SKM-1 treated with dmso at 0.1 percent for 144 hours (cell line): ENCODE measurements around the gene MYO16.

Experiments
- DNase-seq: peaks from one replicate; lab custom pipeline; 2025; ENCODE audit not compliant: unreplicated experiment; lab: John Stamatoyannopoulos, UW

Gene MYO16

DNA sequence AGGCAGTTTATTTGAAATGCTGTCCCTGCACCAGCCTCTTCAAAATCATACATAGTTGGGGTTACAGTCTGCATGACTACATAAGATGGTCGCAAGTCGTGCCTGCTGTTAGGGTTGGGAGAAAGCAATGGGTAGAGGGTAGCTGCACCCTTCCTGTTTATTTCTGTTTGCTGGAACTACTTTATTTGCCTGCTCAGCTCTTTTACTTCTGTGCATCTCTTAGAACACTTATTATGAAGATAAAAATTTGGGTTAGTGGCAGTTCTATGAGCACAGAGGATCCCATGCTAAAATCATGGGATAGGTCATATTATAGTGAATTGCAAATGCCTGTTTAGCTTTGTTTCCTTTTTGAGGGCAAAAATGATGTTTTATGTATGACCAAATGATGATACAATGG is 160.1 kb downstream of the MYO16 start:
- no peak for DNase-seq

DNA sequence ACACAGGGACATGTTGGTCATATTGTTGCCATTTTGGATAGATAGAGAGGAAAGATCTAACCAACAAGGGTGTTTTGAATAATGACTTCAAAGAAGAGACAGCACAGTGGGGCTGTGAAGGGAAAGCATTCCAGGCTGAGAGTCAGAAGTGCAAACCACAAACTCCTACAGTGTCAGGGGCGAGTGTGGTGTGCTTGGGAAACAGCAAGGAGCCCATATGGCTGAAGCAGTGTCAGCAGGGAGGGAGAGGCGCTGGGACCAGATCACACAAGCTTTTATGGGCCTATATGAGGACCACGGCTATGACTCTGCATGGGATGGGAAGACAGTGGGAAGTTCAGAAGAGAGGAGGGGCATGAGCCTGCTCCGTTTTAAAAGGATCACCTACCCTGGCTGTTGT is 166.4 kb downstream of the MYO16 start:
- no peak for DNase-seq

DNA sequence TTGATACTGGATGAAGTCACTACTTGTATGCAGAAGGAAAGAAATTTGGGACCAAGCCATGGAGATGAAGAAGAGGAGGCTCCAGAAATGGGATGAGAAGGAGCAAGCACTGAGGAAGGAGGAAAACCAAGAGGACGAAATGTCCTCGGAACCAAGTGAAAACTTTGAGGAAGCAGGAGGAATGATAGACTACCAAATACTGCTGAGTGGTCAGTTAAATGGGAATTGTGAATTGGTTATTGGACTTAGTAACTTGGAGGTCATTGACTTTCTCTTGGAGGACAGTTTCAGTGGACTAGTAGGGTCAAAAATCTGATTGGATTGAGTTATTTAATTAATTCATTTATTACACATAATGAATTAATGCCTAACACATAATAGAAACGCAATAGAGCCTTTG is 167.9 kb downstream of the MYO16 start:
- no peak for DNase-seq

DNA sequence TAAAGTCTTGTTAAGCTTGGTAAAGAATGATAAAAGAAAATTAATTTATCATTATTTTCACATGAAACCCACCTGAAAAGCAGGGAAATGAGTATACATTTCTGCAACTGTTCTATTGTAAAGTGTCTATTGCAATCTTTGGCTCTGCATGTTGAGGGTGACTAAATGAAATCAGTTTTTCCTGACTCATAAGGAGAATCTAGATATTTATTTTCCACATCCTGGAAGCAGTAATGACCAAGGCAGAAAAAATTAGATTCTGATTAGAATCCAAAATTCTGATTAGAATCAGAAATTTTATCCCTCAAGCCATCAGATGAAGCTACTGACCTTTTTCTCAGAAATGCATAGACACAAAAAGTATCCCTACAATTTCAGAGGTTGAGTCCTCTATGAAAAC is 178.4 kb downstream of the MYO16 start:
- DNase-seq: no peak

DNA sequence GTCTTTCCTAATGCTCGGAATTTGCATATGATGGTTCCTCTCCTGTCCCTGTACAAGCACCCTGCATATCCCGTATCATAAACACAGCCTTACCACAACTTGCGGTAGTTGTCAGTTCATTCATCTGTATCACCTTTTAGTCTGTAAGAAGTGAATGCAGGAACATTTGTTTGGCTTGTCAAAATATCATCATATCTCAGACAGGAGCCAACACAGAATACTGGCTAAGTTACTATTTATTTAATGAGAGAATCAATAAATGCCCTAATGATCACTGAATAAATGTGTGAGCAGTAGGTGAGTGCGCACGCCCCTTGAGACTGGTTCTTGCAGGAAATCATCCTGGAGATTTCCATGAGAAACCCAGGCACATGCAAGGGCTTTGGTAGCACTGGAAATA is 182.8 kb downstream of the MYO16 start:
- no peak for DNase-seq

DNA sequence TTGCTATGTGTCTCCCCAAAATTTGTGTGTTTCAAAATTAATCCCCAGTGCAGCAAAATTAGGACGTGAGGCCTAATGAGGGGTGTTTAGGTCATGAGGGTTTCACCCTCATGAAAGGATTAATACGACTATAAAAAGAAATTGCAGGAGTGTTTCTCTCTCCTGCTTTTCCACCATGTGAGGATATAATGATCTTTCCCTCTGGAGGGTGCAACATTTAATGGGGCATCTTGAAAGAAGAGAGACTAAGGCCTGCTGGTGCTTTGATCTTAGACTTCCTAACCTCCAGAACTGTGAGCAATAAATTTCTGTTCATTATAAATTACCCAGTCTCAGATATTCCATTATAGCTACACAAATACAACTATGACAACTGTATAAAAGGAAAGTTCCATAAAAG is 183.2 kb downstream of the MYO16 start:
- no peak for DNase-seq

DNA sequence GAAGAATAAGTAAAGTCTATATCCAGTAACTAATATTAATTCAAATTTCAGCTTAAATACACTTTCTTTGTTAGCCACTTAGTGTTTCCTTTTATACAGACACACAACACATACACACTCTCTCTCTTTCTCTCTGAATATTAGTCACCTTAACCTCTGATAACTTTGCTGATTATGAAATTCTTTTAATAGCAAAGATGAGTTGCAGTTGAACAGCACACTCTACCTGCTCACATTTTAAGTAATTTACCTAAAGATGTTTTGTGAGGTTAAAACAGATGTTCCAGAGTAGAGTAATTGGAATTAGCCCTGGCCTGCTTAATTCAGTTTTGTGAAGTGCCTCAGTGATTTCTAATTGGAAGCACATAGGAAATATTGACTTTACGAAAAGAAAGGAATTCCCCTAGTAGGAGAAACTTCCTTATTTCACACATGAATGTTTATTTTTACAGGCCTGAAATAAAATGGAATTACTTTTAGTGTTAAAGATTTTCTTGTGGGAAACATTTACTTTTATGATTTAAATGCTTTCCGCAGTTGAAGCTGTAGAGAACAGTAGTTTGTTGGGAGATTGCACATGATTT is 184.3 kb downstream of the MYO16 start:
- DNase-seq: no peak

DNA sequence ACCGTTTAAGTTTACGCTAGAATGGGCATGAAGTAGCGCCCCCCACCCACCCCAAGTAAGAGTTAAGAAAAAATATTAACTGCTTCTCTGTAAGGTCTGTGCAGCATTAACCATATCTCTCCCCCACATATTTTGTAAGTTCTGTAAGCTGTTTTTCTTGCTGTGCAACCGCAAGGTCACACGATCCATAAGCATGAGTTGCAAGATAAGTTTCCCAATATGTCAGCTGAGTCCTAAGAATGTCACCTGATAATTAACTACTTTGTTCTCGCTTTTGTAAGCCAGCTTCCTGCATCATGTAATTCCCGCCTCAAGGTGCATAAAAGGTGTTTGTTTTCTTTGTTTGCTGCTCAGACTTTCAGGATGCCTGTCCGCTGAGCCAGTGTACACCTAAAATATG is 187.0 kb downstream of the MYO16 start:
- no peak for DNase-seq

DNA sequence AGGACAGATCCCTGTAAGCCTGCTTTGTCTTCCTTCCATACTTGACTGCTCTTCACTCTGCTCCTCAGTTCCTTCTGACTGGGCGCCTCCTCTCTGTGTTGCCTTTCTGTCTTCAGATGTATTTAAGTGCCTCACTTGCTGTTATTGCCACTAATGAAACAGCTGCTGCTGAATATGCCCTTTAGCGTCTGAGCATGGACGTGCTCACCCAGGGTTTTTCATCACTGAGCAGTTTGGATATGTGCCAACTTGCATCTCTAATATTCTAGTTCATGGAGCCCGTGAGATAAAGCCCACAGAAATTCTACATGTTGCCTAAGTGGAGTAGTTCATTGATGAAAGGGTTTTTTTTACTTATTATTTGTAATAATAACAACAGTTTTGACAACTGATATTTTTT is 198.2 kb downstream of the MYO16 start:
- no peak for DNase-seq

DNA sequence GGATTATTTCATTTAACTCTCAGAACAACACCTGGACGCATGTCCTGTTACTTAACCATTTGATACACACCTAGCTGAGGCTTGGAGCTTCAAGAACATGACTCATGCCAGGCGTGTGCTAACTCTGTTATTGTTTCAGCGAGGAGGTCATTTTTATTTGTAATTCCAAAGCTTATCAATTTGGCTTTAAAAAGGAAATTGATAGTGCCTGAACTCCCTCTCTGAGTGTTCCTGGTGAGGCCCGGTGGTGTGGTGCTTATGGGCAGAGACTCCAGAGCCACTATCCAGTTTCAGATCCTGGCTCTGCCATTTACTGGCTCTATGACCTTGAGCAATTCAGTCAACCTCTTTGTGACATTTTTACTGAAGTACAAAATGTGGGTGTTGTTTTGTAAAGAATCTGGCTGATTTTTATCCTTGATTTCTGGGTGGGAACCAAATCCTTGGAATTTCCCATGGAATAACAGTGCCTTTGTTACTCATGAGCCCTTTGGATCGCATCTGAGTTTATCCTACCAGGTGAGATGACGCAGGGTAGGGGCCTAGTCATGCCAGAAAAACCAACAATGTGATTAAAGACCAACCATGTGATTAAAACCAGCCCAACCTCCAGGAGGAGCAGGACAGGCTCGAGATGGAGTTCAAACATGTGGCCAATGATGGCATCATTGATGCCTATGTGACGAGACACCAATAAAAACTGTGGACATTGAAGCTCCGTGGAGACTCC is 198.8 kb downstream of the MYO16 start:
- DNase-seq: no peak

DNA sequence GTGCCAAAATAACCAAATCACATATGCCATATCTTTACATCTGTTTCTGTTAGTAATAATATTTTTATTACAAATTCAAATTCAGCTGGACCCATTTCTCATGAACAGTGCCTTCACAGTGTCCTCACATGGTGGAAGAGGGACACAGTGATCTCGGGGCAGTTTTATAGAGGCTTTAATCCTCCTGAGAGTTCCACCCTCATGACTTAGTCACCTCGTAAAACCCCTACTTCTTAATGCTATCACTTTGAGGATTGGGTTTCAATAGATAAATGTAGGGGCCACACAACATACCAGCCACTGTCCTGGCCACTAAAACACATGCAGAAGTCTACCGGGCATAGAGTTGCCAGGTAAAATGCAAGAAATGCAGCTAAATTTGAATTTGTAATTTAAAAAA is 201.5 kb downstream of the MYO16 start:
- DNase-seq: no peak

DNA sequence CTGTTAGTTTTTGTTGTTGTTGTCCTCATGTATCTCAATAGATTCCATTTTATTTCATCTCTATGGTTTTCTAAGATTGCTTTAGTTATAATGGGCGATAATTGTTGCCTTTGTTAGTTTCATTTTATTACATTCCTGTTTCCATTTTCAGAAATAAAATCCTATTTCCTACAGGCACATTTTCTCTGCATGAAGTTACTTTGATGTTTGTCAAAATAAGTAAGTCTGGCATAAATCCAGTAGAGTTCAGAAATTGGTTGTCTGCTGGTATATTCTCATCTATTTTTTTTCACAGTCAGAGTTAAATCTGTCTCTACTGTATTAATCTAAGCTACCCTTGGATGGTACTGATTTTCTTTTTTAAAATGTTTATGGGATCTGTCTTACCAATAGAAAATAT is 204.1 kb downstream of the MYO16 start:
- DNase-seq: no peak

DNA sequence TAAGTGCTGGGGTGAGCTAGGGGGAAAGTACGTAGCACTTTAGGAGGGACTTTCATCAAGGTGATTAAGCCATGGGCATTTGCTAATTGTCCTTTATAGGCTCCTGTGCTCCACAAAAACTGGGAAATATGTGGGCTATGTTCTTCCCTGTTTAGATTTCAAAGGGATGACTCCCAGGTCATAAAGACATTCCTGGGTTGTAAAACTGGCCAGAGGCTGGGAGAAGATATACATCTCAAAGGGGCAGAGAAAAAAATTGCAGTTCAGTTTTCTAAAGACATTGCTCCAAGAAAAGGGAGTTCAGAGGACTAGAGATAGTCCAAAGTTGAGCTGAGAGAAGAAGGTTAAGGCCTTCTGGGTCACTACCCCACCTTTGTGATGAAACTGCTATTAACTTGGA is 204.8 kb downstream of the MYO16 start:
- DNase-seq: no peak

DNA sequence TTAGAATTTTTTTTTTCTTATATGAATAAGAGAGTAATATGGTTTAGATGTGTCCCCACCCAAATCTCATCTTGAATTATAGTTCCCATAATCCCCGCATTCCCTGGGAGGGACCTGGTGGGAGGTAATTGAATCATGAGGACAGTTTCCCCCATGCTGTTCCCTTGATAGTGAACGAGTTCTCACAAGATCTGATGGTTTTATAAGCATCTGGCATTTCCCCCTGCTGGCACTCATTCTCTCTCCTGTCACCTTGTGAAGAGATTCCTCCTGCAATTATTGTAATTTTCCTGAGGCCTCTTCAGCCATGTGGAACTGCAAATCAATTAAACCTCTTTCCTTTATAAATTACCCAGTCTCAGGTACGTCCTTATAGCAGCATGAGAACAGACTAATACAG is 205.7 kb downstream of the MYO16 start:
- DNase-seq: no peak

DNA sequence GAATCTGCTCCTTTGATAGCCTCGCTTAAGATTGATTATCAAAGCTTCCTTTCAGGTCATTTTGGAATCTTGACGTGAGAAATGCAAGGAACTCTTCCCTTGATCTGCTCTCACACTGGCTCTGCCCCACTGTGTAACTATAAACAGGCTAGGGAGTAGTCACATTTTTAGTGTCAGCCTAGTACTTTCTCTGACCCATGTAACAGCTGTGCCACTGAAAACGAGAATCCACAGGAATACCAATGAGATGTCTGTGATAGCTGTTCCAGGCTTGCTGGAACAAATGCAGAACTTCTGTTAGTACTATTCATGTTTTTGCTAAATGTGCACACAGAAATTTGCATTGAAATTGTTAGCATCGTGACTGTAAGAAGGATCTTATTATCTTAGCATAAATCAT is 221.3 kb downstream of the MYO16 start:
- DNase-seq: no peak

DNA sequence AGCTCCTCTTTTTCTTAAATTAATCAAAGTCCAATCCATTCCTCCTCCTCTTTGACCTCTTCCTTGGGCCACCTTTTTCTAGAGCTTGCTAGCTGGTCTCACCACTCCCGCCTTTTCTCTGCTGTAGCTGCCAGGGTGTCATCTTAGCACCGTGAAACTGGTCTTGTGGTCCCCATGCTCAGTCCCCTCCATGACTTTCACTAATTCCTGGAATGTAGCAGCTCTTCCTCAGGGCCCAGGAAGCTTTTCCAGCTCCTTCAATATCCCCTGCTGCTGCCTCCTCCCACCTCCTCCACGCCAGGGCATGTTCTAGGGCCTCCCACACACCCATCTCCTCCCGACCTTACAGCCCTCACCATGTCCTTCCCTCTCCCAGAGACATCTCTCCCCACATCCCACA is 222.2 kb downstream of the MYO16 start:
- DNase-seq: no peak

DNA sequence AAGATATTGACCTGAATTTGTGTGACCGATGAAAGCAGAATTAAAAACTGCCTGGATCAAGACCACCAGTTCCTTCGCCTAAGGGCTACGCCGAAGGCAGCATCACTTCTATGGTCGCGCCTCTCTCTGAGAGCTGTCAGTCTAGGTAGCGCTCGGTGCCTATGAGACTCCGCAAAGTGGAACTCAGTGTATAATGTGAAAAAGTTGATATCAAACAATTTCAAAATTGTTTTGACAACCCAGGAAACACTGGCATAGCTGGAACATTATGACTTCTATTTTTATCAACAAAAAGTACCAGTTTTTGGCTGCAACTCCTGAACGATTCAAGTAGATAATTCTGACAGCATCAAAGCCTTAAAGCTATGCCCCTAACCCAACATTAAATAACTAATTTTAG is 223.6 kb downstream of the MYO16 start:
- no peak for DNase-seq

DNA sequence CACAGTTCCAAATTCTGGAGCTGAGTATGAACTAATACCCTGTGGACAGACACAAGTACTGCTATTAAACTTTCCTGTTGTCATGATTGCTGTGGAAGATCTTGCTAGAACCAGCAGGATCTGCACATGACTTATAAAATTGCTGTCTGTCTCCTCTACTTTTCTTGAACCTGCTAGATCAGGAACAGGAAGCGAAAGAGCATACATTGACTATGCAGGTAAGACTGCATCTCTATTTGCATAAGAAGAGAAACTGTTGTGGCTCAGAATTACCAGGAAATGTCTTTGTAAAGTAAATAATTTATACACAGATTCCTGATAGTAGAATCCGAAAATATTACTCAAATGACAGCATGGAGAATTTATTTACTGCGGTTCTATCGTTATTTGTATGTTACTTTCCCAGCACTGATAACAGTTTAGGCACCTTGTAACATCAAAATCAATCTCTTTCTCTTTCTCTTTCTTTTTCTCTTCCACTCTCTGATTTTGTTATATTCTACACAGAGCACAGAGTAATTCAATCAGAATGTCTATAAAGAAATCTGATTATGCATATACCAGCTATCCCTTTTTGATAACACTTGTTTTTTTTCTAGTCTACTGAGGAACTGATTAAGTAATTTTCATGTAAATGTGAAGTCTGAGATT is 226.5 kb downstream of the MYO16 start:
- DNase-seq: no peak

DNA sequence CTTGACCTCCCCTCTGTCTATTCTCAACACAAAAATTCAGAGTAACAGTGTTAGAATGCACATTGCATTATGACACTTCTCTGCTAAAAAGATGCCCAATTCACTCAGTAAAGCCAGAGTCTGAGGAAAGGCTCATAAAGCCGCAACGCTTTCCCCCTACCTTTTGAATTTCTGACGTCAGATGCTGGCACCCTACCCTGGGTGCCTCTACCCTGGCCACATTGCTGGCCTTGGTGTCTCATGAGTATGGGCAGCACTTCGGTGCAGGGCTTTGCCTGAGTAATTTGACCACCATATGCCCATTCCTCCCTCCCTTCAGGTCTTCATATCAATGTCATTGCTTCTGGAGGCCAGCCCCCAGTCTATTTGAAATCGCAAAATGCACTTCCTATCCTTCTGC is 229.3 kb downstream of the MYO16 start:
- no peak for DNase-seq

DNA sequence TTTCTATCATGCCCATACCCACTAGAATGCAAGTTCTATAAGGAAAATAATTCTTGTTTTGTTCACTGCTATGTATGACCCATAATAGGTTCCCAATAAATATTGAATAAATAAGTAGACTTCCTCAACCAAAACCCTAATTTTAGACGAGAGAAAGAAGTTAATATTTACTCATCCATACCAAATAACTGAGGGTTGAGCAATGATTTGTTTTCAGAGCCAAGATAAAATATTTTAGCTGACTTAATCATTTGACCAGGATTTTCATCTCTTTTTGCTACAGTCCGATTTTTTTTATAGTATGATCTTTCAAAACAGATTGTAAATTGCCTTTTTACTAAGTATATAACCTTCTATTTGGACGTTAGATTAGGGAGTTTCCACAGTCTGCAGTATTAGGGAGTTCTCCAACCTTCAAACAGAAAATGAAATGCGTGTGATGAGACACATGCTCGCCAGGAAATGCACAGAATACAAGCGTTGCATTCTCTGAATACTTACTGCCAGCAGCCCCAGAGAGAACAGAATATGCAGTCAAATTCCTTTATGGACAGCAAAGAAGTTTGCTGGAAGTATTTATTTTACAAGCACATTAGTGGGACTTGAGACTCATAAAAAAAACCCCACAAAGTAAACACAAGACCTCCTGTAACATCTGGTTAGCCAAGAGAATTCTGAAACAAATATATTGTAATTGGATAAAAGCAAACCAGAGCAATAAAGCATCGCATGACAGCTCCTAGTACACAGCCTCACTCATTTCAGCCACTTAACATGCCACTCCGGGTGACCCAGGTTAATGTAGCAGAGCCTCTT is 230.0 kb downstream of the MYO16 start:
- no peak for DNase-seq

DNA sequence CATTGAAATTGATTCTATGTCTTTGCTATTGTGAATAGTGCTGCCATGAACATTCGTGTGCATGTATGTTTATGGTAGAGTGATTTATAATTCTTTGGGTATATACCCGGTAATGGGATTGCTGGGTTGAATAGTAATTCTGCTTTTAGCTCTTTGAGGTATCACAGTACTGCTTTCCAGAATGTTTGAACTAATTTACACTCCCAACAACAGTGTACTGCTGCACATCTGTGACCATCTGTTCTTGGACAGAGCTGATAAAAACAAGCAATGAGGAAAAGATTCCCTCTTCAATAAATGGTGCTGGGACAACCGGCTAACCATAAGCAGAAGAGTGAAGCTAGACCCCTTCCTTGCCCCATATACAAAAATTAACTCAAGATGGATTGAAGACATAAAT is 231.0 kb downstream of the MYO16 start:
- DNase-seq: no peak

DNA sequence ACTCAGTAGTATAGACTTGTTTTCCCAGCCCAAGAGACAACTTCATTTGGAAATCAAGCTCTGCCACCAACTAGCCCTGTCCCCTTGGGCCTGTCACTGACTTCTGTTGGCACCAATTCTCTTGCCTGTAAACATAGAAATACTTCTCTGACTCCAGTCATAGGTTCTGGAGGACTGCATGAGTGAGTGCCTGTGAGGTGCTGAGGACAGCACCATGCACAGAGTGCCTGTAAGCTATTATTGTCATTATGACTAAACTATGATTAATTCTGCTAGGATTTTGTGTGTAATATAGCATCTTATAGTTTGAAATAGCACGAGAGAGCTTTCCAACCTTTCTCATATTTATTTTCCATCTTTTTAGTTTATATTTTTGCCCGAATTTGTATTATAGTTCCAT is 247.9 kb downstream of the MYO16 start:
- no peak for DNase-seq
